CD4-positive, alpha-beta memory T cell (primary cell): ENCODE data around the gene HYAL3. TPM values are rescaled to one million over a fixed set of nuclear protein-coding genes. Genes with fewer than 3 reads are reported as not detected.
A peak's percentile ranks its signal among the peaks of the same experiment; 100 is the strongest.

Experiments
- CTCF ChIA-PET: fragments of 350-600 bp; sonication (Branson Sonifier 250); formaldehyde crosslinking; loops from one replicate; lab custom pipeline; 2021; ENCODE audit warnings: inconsistent platforms; ENCODE audit not compliant: partially characterized antibody; lab: Charles Lee
- POLR2A ChIA-PET: fragments of 350-600 bp; sonication (Branson Sonifier 250); formaldehyde crosslinking; loops from one replicate; lab custom pipeline; 2021; ENCODE audit not compliant: partially characterized antibody; lab: Charles Lee
- DNase-seq, 5 donors: peaks; one replicate each; pipeline versions ENCODE4 v3.0.0 to v3.0.0-alpha.2; 2020 to 2022; ENCODE audit warnings: mixed read lengths in 1 of 5
- H3K27ac ChIP-seq: one replicate; pipeline ENCODE4 v1.7.0; 2013; ENCODE audit warnings: low read depth, low read length
- H3K27me3 ChIP-seq: 2 replicates; pipeline ENCODE4 v1.7.0; 2013; ENCODE audit warnings: mild to moderate bottlenecking, low read length, moderate library complexity; ENCODE audit not compliant: insufficient read depth
- H3K36me3 ChIP-seq: 2 replicates; pipeline ENCODE4 v1.7.0; 2013; ENCODE audit warnings: mild to moderate bottlenecking, low read length, moderate library complexity; ENCODE audit not compliant: insufficient read depth
- H3K4me1 ChIP-seq: 2 replicates; pipeline ENCODE4 v1.7.0; 2013; ENCODE audit warnings: mild to moderate bottlenecking, low read length, moderate library complexity; ENCODE audit not compliant: insufficient read depth
- H3K4me3 ChIP-seq, 2 donors: one replicate each; pipeline ENCODE4 v1.7.0; 2013; ENCODE audit warnings: low read length in 2 of 2, mild to moderate bottlenecking in 1 of 2
- H3K9me3 ChIP-seq, 2 donors: one replicate each; pipeline ENCODE4 v1.7.0; 2013; ENCODE audit warnings: low read length in 2 of 2, control low read depth in 1 of 2; ENCODE audit not compliant: control insufficient read depth in 1 of 2
- H3K27ac Mint-ChIP-seq, 7 donors: one replicate each; pipeline ENCODE4 v1.8.0; 2020 to 2021; ENCODE audit warnings: mixed read lengths in 7 of 7, mild to moderate bottlenecking in 6 of 7, inconsistent platforms in 3 of 7, moderate library complexity in 3 of 7
- H3K27me3 Mint-ChIP-seq, 2 donors: one replicate each; pipeline ENCODE4 v1.8.0; 2020 to 2021; ENCODE audit warnings: mixed read lengths in 2 of 2
- H3K36me3 Mint-ChIP-seq, 2 donors: one replicate each; pipeline ENCODE4 v1.8.0; 2020 to 2021; ENCODE audit warnings: mixed read lengths in 2 of 2, inconsistent platforms in 1 of 2, mild to moderate bottlenecking in 1 of 2
- H3K4me1 Mint-ChIP-seq, 4 donors: one replicate each; pipeline ENCODE4 v1.8.0; 2020 to 2021; ENCODE audit warnings: mixed read lengths in 4 of 4, mild to moderate bottlenecking in 1 of 4
- H3K4me3 Mint-ChIP-seq, 8 donors: one replicate each; pipeline ENCODE4 v1.8.0; 2020 to 2021; ENCODE audit warnings: mixed read lengths in 8 of 8, mild to moderate bottlenecking in 7 of 8, moderate library complexity in 6 of 8, inconsistent platforms in 3 of 8
- H3K9me3 Mint-ChIP-seq, 8 donors: one replicate each; pipeline ENCODE4 v1.8.0; 2020 to 2021; ENCODE audit warnings: mixed read lengths in 8 of 8, mild to moderate bottlenecking in 5 of 8, inconsistent platforms in 3 of 8, moderate library complexity in 1 of 8
- intact Hi-C: fragments of 100-400 bp; cut with micrococcal nuclease; formaldehyde crosslinking; loops from one replicate; pipeline ENCODE4 v1.15.1; 2023
- polyA plus RNA-seq, 2 donors: library from polyadenylated mRNA; unstranded; fragments of 300-500 nt; fragmentation: Illumina TruSeq; gene quantifications; one replicate each; pipeline ENCODE4 v1.2.3, GENCODE V29; 2021
- total RNA-seq, 2 experiments: library from RNA; stranded (reverse); gene quantifications; one replicate each; pipeline ENCODE4 v1.2.3, GENCODE V29; 2021

The HYAL3 gene
- total and polyA plus RNA-seq, 4 experiments from 2014 or later: 4.4 to 7.1 (median 5.3) TPM

- peak in 1 of 5 donors; percentile 14 for DNase-seq
- Mint-ChIP-seq H3K4me1 (peaks cover 3 to 14% (median 5%) of the 10 kb centered on the region in 4 donors), H3K4me3 (no peak within 1 kb of the TSS), H3K27me3 (peaks cover 2 to 12% of the 10 kb centered on the region in 2 donors), H3K9me3 (no peaks in the 10 kb centered on the region), H3K36me3 (no peaks in the 10 kb centered on the region), H3K27ac (peak within 1 kb of the TSS in 2 of 7 donors; percentile 28 to 84)
- POLR2A ChIA-PET: no interaction called here
- Histone ChIP-seq H3K4me3 (no peak within 1 kb of the TSS), H3K27me3 (peaks cover 7% of the 10 kb centered on the region), H3K4me1 (peaks cover 8% of the 10 kb centered on the region), H3K27ac (no peak within 1 kb of the TSS), H3K9me3 (no peaks in the 10 kb centered on the region), H3K36me3 (no peaks in the 10 kb centered on the region)
- intact Hi-C loops: no loop called here
- CTCF ChIA-PET: interaction anchor here (1.3 to 7.1 kb wide), 3 partner anchors 43 to 77 kb away, joined by 5 to 36 read pairs (median 10); no protein-coding TSS in a partner anchor
These were observed 30.3 kb downstream of the HYAL3 start, which contains the start of gene SEMA3B for GRCh38 chr3:50268703-50269451. TSS of gene SEMA3B (plus strand) at chr3:50269147. CDS start at chr3:50269241, 94 bp downstream.

- Histone ChIP-seq H3K27me3 (peaks cover under 1% of the 10 kb centered on the region), H3K36me3 (no peaks in the 10 kb centered on the region), H3K27ac (no peak overlapping the region), H3K4me1 (peaks cover 4% of the 10 kb centered on the region), H3K9me3 (no peaks in the 10 kb centered on the region), H3K4me3 (no peak overlapping the region)
- ChIA-PET POLR2A (interaction anchor here (0.9 kb wide), 1 partner anchor 74 kb away, joined by 3 read pairs; no protein-coding TSS in a partner anchor), CTCF (no interaction called here)
- peaks cover 2 to 12% of the 10 kb centered on the region in 2 donors for H3K27me3 Mint-ChIP-seq
- H3K4me1 Mint-ChIP-seq: peaks cover 3 to 9% (median 5%) of the 10 kb centered on the region in 4 donors
- H3K36me3 Mint-ChIP-seq: no peaks in the 10 kb centered on the region
- H3K27ac Mint-ChIP-seq: peak overlapping the region in 1 of 7 donors; percentile 28
- DNase-seq: no peak
- no peaks in the 10 kb centered on the region for H3K9me3 Mint-ChIP-seq
- intact Hi-C loops: no loop called here
- no peak overlapping the region for H3K4me3 Mint-ChIP-seq
These were observed 30.9 kb downstream of the HYAL3 start for GRCh38 chr3:50268276-50268675.

GRCh38 chr3:50267280-50267913 is 31.8 kb downstream of the HYAL3 start:
- DNase-seq: peak in 1 of 5 donors; percentile 27
- Histone ChIP-seq H3K27ac (no peak overlapping the region), H3K27me3 (no peaks in the 10 kb centered on the region), H3K36me3 (no peaks in the 10 kb centered on the region), H3K4me3 (no peak overlapping the region), H3K9me3 (no peaks in the 10 kb centered on the region), H3K4me1 (no peaks in the 10 kb centered on the region)
- H3K27ac Mint-ChIP-seq: no peak overlapping the region
- ChIA-PET POLR2A (interaction anchor here (0.9 kb wide), 1 partner anchor 73 kb away, joined by 3 read pairs; no protein-coding TSS in a partner anchor), CTCF (interaction anchor here (0.7 to 1.7 kb wide), 5 partner anchors 9 to 73 kb away, joined by 3 to 8 read pairs (median 3); no protein-coding TSS in a partner anchor)
- no peaks in the 10 kb centered on the region for H3K36me3 Mint-ChIP-seq
- peaks cover 0 to 4% (median 0%) of the 10 kb centered on the region in 4 donors for H3K4me1 Mint-ChIP-seq
- H3K9me3 Mint-ChIP-seq: peaks cover 0 to 2% (median 0%) of the 10 kb centered on the region in 8 donors
- intact Hi-C loops: no loop called here
- H3K4me3 Mint-ChIP-seq: no peak overlapping the region
- peaks cover 0 to 6% of the 10 kb centered on the region in 2 donors for H3K27me3 Mint-ChIP-seq

- intact Hi-C loops: no loop called here
- peaks cover 0 to 2% (median 0%) of the 10 kb centered on the region in 8 donors for H3K9me3 Mint-ChIP-seq
- no peak overlapping the region for H3K27ac Mint-ChIP-seq
- ChIA-PET CTCF (interaction anchor here (0.7 to 1.7 kb wide), 5 partner anchors 8 to 72 kb away, joined by 3 to 8 read pairs (median 3); no protein-coding TSS in a partner anchor), POLR2A (no interaction called here)
- H3K4me3 ChIP-seq: no peak overlapping the region
- H3K27me3 Mint-ChIP-seq: peaks cover 0 to 6% of the 10 kb centered on the region in 2 donors
- H3K36me3 Mint-ChIP-seq: no peaks in the 10 kb centered on the region
- H3K4me3 Mint-ChIP-seq: no peak overlapping the region
- no peaks in the 10 kb centered on the region for H3K36me3 ChIP-seq
- no peaks in the 10 kb centered on the region for H3K9me3 ChIP-seq
- no peaks in the 10 kb centered on the region for H3K4me1 ChIP-seq
- no peak for DNase-seq
- no peak overlapping the region for H3K27ac ChIP-seq
- peaks cover 0 to 4% (median 0%) of the 10 kb centered on the region in 4 donors for H3K4me1 Mint-ChIP-seq
- no peaks in the 10 kb centered on the region for H3K27me3 ChIP-seq
These were observed 32.4 kb downstream of the HYAL3 start for GRCh38 chr3:50266836-50267235.

GRCh38 chr3:50266017-50266416 is 33.2 kb downstream of the HYAL3 start:
- Mint-ChIP-seq H3K27ac (peak overlapping the region in 1 of 7 donors; percentile 60), H3K9me3 (peaks cover 0 to 2% (median 0%) of the 10 kb centered on the region in 8 donors), H3K4me1 (no peaks in the 10 kb centered on the region), H3K36me3 (no peaks in the 10 kb centered on the region), H3K4me3 (no peak overlapping the region), H3K27me3 (peaks cover 0 to 3% of the 10 kb centered on the region in 2 donors)
- CTCF ChIA-PET: interaction anchor here (0.6 to 1.7 kb wide), 6 partner anchors 16 to 75 kb away, joined by 3 to 8 read pairs (median 4); no protein-coding TSS in a partner anchor
- H3K4me1 ChIP-seq: no peaks in the 10 kb centered on the region
- no peak overlapping the region for H3K27ac ChIP-seq
- no peaks in the 10 kb centered on the region for H3K36me3 ChIP-seq
- H3K9me3 ChIP-seq: no peaks in the 10 kb centered on the region
- POLR2A ChIA-PET: interaction anchor here (0.5 kb wide), 1 partner anchor 1650 kb away, joined by 3 read pairs; no protein-coding TSS in a partner anchor
- H3K27me3 ChIP-seq: no peaks in the 10 kb centered on the region
- peak in 1 of 5 donors; percentile 16 for DNase-seq
- H3K4me3 ChIP-seq: no peak overlapping the region
- intact Hi-C loops: no loop called here

- H3K4me1 ChIP-seq: peaks cover 3% of the 10 kb centered on the region
- no peaks in the 10 kb centered on the region for H3K9me3 ChIP-seq
- Mint-ChIP-seq H3K27me3 (peaks cover 0 to 3% of the 10 kb centered on the region in 2 donors), H3K27ac (peak overlapping the region in 1 of 7 donors; percentile 60), H3K4me3 (no peak overlapping the region), H3K4me1 (no peaks in the 10 kb centered on the region), H3K9me3 (peaks cover 0 to 2% (median 0%) of the 10 kb centered on the region in 8 donors), H3K36me3 (no peaks in the 10 kb centered on the region)
- H3K27me3 ChIP-seq: no peaks in the 10 kb centered on the region
- H3K4me3 ChIP-seq: no peak overlapping the region
- DNase-seq: peak in 1 of 5 donors; percentile 28
- intact Hi-C loops: no loop called here
- H3K36me3 ChIP-seq: no peaks in the 10 kb centered on the region
- ChIA-PET CTCF (interaction anchor here (0.6 to 1.7 kb wide), 4 partner anchors 19 to 75 kb away, joined by 3 to 8 read pairs (median 4); no protein-coding TSS in a partner anchor), POLR2A (interaction anchor here (0.5 kb wide), 1 partner anchor 1650 kb away, joined by 3 read pairs; no protein-coding TSS in a partner anchor)
- H3K27ac ChIP-seq: no peak overlapping the region
These were observed 33.6 kb downstream of the HYAL3 start for GRCh38 chr3:50265571-50265970.
